Testis (tissue), 3 donors: Measurements from ENCODE around the gene UBE3B. TPM values are rescaled to one million over a fixed set of nuclear protein-coding genes. Genes with fewer than 3 reads are reported as not detected.
"Not testable (repeated sequence)": the region's sequence is repeated elsewhere in the genome, so short reads cannot be mapped to it uniquely, and the experiment has no call there.

Source experiments
- DNase-seq: peaks from one replicate; pipeline ENCODE4 v3.0.0-alpha.2; 2019
- H3K27ac ChIP-seq, 2 donors: fragments of 200-600 bp; sonication (generic); one replicate each; pipeline ENCODE4 v1.5.1; 2019
- H3K27me3 ChIP-seq: fragments of 200-600 bp; sonication (generic); one replicate; pipeline ENCODE4 v1.5.1; 2019
- H3K36me3 ChIP-seq: fragments of 200-600 bp; sonication (generic); one replicate; pipeline ENCODE4 v1.5.1; 2017; ENCODE audit warnings: low read depth; ENCODE audit errors: missing control alignments
- H3K4me1 ChIP-seq: fragments of 200-600 bp; sonication (generic); one replicate; pipeline ENCODE4 v1.5.1; 2019
- H3K4me3 ChIP-seq, 2 donors: fragments of 200-600 bp; sonication (generic); one replicate each; pipeline ENCODE4 v1.5.1; 2017 to 2019
- H3K9me3 ChIP-seq: fragments of 200-600 bp; sonication (generic); one replicate; pipeline ENCODE4 v1.5.1; 2017
- POLR2A ChIP-seq: fragments of 450-650 bp; IDR thresholded peaks from one replicate; pipeline ENCODE4 v1.6.1; 2017; ENCODE audit warnings: antibody characterized with exemption, mild to moderate bottlenecking, moderate library complexity
- WGBS, 2 donors: methylation state at CpG; one replicate each; pipeline ENCODE4 v1.1.5; 2018; 5-methylcytosine and 5-hydroxymethylcytosine counted together
- intact Hi-C: fragments of 100-400 bp; cut with DNase I; formaldehyde crosslinking; loops from one replicate; pipeline ENCODE4 v1.15.1; 2023; ENCODE audit warnings: low total_unique reads
- polyA plus RNA-seq: library from polyadenylated mRNA; stranded (reverse); fragments of 350-450 nt; fragmentation: Illumina TruSeq; extraction: RNeasy Lipid Tissue Mini Kit (QIAGEN cat#74804); gene quantifications from one replicate; pipeline ENCODE4 v1.2.3, GENCODE V29; 2014; ENCODE audit warnings: low read depth, low replicate concordance; ENCODE audit not compliant: insufficient read depth
- total RNA-seq, 2 donors: library from RNA; depleted of rRNA; stranded (reverse); fragments of >200 nt; gene quantifications; one replicate each; pipeline ENCODE4 v1.2.3, GENCODE V29; 2016
- TF ChIP-seq, protein P1 (sequence below), 3 experiments: fragments of 450-650 bp in 2 of 3; fragments of 200-600 bp in 1 of 3; sonication (generic) in 1 of 3; IDR thresholded peaks; one replicate each; pipeline ENCODE4 v1.5.1; 2016 to 2019; ENCODE audit warnings: antibody characterized with exemption in 3 of 3, mild to moderate bottlenecking in 2 of 3, moderate library complexity in 1 of 3

Gene UBE3B
- total and polyA plus RNA-seq, 3 donors from 2014 or later = 38.1 to 66.8 (median 65.6) TPM

DNA sequence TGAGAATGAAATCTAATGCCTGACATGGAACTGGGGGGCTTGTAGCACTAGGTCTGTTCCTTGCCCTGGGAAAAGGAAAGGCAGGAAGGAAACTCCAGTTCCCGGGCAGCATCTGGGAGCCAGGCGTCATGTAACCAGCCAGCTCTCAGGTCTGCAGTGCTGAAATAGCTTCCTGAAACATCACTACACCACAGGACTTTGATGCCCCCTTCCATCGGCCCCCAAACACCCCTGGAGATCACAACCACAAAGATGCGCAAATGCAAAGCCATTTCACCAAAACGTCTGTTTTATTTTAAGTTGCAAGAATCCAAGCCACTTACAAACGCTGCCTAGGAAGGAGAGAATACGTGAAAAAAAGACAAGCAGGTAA lies 41.3 kb upstream of the UBE3B start:
- WGBS, 2 donors = 82 to 84% methylated on average over 7 of the region's 7 CpGs
- no peak for DNase-seq
- intact Hi-C loops = no loop called here

DNA sequence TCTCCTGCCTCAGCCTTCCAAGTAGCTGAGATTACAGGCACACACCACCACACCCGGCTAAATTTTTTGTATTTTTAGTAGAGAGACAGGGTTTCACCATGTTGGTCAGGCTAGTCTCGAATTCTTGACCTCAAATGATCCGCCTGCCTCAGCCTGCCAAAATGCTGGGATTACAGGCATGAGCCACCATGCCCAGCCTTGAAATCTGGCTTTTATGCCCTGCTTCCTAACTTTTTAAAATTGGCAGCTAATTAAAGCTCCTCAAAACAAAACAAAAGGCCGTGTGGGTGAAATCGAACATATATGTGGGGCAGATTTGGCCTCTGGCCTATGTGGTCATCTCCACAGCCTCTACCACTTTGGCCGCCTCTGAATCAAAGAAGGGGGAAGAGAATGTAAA lies 38.3 kb upstream of the UBE3B start:
- TF ChIP-seq, protein P1, sequence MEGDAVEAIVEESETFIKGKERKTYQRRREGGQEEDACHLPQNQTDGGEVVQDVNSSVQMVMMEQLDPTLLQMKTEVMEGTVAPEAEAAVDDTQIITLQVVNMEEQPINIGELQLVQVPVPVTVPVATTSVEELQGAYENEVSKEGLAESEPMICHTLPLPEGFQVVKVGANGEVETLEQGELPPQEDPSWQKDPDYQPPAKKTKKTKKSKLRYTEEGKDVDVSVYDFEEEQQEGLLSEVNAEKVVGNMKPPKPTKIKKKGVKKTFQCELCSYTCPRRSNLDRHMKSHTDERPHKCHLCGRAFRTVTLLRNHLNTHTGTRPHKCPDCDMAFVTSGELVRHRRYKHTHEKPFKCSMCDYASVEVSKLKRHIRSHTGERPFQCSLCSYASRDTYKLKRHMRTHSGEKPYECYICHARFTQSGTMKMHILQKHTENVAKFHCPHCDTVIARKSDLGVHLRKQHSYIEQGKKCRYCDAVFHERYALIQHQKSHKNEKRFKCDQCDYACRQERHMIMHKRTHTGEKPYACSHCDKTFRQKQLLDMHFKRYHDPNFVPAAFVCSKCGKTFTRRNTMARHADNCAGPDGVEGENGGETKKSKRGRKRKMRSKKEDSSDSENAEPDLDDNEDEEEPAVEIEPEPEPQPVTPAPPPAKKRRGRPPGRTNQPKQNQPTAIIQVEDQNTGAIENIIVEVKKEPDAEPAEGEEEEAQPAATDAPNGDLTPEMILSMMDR (IDR thresholded peaks at IDR 0.05) = no peak
- Histone ChIP-seq H3K27ac (no peak overlapping the region), H3K27me3 (no peaks in the 10 kb centered on the region), H3K36me3 (no peaks in the 10 kb centered on the region), H3K4me3 (no peak overlapping the region), H3K9me3 (no peaks in the 10 kb centered on the region), H3K4me1 (no peaks in the 10 kb centered on the region)
- DNase-seq = no peak
- 81 to 88% methylated on average over 6 of the region's 6 CpGs for WGBS, 2 donors
- intact Hi-C loops = no loop called here

More for the DNA sequence above, 41.3 kb upstream of the UBE3B start:
- Histone ChIP-seq H3K27ac (no peak overlapping the region), H3K9me3 (no peaks in the 10 kb centered on the region), H3K4me3 (no peak overlapping the region), H3K4me1 (no peaks in the 10 kb centered on the region), H3K36me3 (no peaks in the 10 kb centered on the region), H3K27me3 (no peaks in the 10 kb centered on the region)
- TF ChIP-seq POLR2A = no peak
- TF ChIP-seq, protein P1 (IDR thresholded peaks at IDR 0.05) = no peak

DNA sequence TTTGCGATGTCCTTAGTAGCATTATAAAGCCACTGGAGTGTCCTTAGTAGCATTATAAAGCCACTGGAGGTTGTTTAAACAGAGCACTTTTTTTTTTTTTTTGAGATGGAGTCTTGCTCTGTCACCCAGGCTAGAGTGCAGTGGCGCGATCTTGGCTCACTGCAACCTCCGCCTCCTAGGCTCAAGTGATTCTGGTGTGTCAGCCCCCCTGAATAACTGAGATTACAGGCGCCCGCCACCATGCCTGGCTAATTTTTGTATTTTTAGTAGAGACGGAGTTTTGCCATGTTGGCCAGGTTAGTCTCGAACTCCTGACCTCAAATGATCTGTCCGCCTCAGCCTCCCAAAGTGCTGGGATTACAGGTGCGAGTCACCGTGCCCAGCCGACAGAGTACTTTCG lies 37.5 kb upstream of the UBE3B start:
- H3K4me3 ChIP-seq, intact Hi-C loops, H3K27me3 ChIP-seq, H3K27ac ChIP-seq, H3K4me1 ChIP-seq, H3K9me3 ChIP-seq, H3K36me3 ChIP-seq, DNase-seq: not testable (repeated sequence)
- 94 to 95% methylated on average over 13 of the region's 13 CpGs for WGBS, 2 donors

DNA sequence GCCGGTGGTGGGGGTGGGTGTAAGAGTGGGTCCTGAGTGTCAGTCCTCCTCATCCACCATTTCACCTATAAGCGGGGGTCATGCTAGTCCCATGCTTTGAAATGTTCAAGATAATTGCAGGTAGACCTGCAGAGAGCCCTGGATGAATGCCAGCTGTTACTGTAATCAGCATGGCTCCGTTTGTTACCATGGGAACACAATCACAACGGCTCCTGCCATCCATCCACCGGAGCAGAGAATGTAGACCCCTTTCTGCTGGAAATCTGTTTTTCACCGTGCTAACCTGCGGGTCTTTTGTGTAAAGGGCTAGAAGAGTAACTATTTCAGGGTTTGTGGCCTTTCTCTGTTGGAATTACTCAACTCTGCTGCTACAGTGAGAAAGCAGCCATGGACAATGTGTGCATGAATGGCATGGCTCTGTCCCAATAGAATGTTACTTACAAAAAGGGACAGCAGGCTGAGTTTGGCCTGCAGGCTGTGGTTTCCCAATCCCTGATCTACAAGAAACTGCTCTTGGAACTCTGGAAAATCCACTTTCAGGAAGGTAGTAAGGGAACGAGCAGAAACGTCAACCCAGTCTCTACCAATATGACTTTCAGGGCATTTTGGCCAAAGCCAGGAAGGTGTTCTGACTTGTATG lies 36.5 kb upstream of the UBE3B start:
- WGBS, 2 donors = 75 to 84% methylated on average over 9 of the region's 9 CpGs
- Histone ChIP-seq H3K27ac (no peak overlapping the region), H3K36me3 (no peaks in the 10 kb centered on the region), H3K27me3 (no peaks in the 10 kb centered on the region), H3K4me1 (no peaks in the 10 kb centered on the region), H3K9me3 (no peaks in the 10 kb centered on the region), H3K4me3 (no peak overlapping the region)
- TF ChIP-seq, protein P1 (IDR thresholded peaks at IDR 0.05) = no peak
- TF ChIP-seq POLR2A = no peak
- DNase-seq = no peak
- intact Hi-C loops = no loop called here

DNA sequence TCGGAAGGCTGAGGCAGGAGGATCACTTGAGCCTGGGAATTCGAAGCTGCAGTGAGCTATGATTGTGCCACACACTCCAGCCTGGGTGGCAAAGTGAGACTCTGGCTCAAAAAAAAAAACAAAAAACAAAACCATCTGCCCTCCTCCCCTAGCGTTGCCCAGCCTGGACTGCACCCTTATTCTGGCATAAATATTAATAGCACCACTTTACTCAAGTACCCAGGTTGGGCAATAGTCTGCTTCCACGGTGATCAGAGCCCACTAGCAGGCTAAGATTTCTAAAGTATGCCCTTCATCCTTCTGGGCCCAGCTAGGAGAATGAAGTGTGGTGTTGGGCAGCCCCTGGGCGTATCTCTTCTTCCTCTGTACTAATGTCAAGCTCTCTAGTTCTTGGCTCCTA lies 33.6 kb upstream of the UBE3B start:
- H3K36me3 ChIP-seq = no peaks in the 10 kb centered on the region
- no peaks in the 10 kb centered on the region for H3K4me1 ChIP-seq
- DNase-seq = no peak
- no peak overlapping the region for H3K4me3 ChIP-seq
- TF ChIP-seq, protein P1 (IDR thresholded peaks at IDR 0.05) = no peak
- TF ChIP-seq POLR2A = no peak
- no peaks in the 10 kb centered on the region for H3K27me3 ChIP-seq
- no peak overlapping the region for H3K27ac ChIP-seq
- intact Hi-C loops = no loop called here
- H3K9me3 ChIP-seq = no peaks in the 10 kb centered on the region
- 78 to 88% methylated on average over 5 of the region's 5 CpGs for WGBS, 2 donors
